ENCODE data around the gene ADAMTSL4. TPM values are rescaled to one million over a fixed set of nuclear protein-coding genes. Genes with fewer than 3 reads are reported as not detected.
A peak's percentile ranks its signal among the peaks of the same experiment; 100 is the strongest.

The ADAMTSL4 gene
- total and polyA plus RNA-seq, 11 donors, result 19.2 to 69.0 (median 41.1) TPM

DNA sequence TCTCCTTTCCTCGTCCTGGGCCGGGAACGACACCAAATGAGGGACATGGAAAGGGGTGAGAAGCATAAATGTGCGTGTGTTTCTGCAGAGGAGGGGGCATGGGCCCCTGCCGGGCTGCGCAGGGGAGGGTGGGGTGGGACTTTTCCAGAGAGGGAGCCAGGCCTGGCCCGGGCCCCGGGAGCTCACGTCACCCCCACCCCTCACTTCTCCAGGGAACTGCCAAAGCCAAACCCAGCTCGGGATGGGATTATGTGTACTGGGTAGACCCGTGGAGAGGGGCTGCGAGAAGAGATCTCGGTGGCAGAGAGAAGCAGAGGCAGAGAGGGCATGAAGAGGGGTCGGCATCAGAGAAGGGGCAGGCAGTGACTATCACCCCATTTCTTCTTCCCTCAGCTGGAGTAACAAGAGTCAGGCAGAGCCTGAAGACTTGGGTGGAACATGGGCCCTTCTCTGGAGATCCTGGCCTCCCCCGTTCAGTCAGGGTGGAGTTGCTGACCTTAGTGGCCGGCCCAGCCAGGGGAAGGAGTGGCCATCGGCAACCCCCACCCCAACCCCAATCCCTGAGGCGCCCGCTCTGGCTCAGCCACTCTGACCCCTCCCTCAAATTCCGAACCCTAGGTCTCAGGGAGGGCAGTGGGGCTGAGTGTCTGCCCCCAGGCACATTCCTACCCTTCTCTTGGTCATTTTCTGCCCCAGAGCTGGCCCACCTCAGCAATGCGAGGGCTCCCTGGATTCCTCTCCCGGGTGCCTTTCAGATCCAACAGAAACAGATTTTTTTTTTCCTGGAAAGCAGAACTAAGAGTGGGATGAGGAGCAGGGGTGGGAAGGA is 1.2 kb downstream of the ADAMTSL4 start:
- ATAC-seq (peak; percentile 4 to 27 (median 18)), DNase-seq (peak in 1 of 5 donors; percentile 65)
- WGBS, 4 donors, result 49 to 59% (median 56%) methylated on average over 20 to 22 of the region's 22 CpGs
- Histone ChIP-seq H3K9me3 (no peaks in the 10 kb centered on the region), H3K36me3 (peaks cover 0 to 5% (median 0%) of the 10 kb centered on the region in 9 donors), H3K4me1 (peaks cover 0 to 61% (median 36%) of the 10 kb centered on the region in 12 donors), H3K27me3 (peaks cover 0 to 3% (median 0%) of the 10 kb centered on the region in 9 donors), H3K27ac (peak overlapping the region in 10 of 12 donors; percentile 80 to 93 (median 86)), H3K4me3 (peak overlapping the region in 9 of 12 donors; percentile 55 to 77 (median 70))
- intact Hi-C loops (cut with DNase I), result loop anchor here in 3 of 10 donors (10.0 kb wide), 1 partner anchor 264 kb away; no protein-coding TSS in a partner anchor
- TF ChIP-seq, protein P1, sequence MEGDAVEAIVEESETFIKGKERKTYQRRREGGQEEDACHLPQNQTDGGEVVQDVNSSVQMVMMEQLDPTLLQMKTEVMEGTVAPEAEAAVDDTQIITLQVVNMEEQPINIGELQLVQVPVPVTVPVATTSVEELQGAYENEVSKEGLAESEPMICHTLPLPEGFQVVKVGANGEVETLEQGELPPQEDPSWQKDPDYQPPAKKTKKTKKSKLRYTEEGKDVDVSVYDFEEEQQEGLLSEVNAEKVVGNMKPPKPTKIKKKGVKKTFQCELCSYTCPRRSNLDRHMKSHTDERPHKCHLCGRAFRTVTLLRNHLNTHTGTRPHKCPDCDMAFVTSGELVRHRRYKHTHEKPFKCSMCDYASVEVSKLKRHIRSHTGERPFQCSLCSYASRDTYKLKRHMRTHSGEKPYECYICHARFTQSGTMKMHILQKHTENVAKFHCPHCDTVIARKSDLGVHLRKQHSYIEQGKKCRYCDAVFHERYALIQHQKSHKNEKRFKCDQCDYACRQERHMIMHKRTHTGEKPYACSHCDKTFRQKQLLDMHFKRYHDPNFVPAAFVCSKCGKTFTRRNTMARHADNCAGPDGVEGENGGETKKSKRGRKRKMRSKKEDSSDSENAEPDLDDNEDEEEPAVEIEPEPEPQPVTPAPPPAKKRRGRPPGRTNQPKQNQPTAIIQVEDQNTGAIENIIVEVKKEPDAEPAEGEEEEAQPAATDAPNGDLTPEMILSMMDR (IDR thresholded peaks at IDR 0.05), result no peak
- TF ChIP-seq POLR2A (IDR thresholded peaks at IDR 0.05), result peak in 1 of 2 donors; percentile 14

DNA sequence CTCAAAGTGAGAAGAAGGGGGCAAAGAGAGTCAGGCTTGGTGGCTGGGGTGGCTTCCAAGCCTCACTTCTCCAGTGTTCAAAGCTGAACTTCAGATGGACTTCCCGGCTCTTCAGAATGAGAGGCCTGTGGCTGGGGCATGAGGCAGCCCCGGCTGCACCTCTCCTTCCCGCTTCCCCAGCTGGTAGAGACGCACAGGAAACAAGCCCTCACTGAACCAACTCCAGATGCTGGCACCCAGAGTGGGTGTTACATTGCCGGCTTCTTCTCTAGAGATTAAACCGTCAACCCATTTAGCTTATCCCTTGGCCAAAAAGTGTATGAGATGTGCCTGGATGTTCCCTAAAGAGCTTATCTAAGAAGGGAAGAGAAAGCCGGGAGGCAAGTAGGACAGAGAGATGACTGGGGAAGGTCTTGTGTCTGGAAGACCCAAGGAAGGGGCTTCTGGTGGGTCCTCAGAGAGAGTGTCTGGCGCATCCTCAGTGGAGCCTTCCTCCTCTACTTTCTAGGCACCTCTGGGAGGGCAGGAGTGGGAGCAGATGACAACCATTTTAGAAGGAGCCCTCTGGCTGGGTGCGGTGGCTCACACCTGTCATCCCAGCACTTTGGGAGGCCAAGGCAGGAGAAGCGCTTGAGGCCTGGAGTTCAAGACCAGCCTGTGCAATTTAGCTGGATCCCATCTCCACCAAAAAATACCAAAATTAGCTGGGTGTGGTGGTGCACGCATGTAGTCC is 2.0 kb downstream of the ADAMTSL4 start:
- Histone ChIP-seq H3K27ac (peak overlapping the region in 10 of 12 donors; percentile 80 to 93 (median 86)), H3K4me3 (peak overlapping the region in 2 of 12 donors; percentile 17 to 77), H3K27me3 (peaks cover 0 to 3% (median 0%) of the 10 kb centered on the region in 9 donors), H3K36me3 (peaks cover 0 to 12% (median 5%) of the 10 kb centered on the region in 9 donors), H3K4me1 (peaks cover 0 to 61% (median 35%) of the 10 kb centered on the region in 12 donors), H3K9me3 (no peaks in the 10 kb centered on the region)
- peak in 1 of 4 donors; percentile 12 for ATAC-seq
- peak in 2 of 5 donors; percentile 5 to 53 for DNase-seq
- intact Hi-C loops (cut with DNase I), result loop anchor here in 3 of 10 donors (10.0 kb wide), 1 partner anchor 264 kb away; no protein-coding TSS in a partner anchor
- 71 to 91% (median 78%) methylated on average over 11 of the region's 11 CpGs for WGBS, 4 donors
- TF ChIP-seq, protein P1 (IDR thresholded peaks at IDR 0.05), result no peak
- TF ChIP-seq POLR2A (IDR thresholded peaks at IDR 0.05), result no peak

DNA sequence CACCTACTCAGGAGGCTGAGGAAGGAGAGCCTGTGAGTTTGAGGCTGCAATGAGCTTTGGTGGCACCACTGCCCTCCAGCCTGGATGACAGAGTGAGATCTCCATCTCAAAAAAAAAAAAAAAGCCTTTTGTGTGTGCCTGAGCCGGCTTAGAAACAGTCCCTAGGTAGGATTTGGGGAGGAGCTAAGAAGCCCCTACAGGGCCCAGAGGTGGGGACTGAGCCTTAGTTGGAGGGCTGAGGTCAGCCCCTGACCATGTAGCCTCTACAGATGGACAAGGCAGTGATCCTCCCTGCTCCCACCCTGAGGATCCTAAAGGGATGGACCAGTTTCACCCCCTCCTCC is 2.5 kb downstream of the ADAMTSL4 start:
- DNase-seq, result no peak
- TF ChIP-seq, protein P1 (IDR thresholded peaks at IDR 0.05), result no peak
- TF ChIP-seq POLR2A (IDR thresholded peaks at IDR 0.05), result no peak
- peaks cover 0 to 3% (median 0%) of the 10 kb centered on the region in 9 donors for H3K27me3 ChIP-seq
- peaks cover 0 to 13% (median 5%) of the 10 kb centered on the region in 9 donors for H3K36me3 ChIP-seq
- no peaks in the 10 kb centered on the region for H3K9me3 ChIP-seq
- H3K4me3 ChIP-seq, result no peak overlapping the region
- H3K27ac ChIP-seq, result peak overlapping the region in 10 of 12 donors; percentile 28 to 93 (median 81)
- peaks cover 0 to 61% (median 35%) of the 10 kb centered on the region in 12 donors for H3K4me1 ChIP-seq
- no peak for ATAC-seq
- WGBS, 4 donors, result 50 to 64% (median 54%) methylated on average over 1 of the region's 1 CpG
- intact Hi-C loops (cut with DNase I), result loop anchor here in 3 of 10 donors (10.0 kb wide), 1 partner anchor 263 kb away; no protein-coding TSS in a partner anchor
